HG02571 (cell line): ENCODE measurements around the gene NCKAP5.

Source experiments
- ATAC-seq: cut with Tn5 transposase; IDR thresholded peaks from one replicate; pipeline ENCODE4 v1.9.1; 2021; ENCODE audit warnings: mild to moderate bottlenecking, moderate library complexity; ENCODE audit not compliant: unreplicated experiment

The NCKAP5 gene

GRCh38 chr2:132664096-132664495 lies 904.2 kb downstream of the NCKAP5 start:
- no peak for ATAC-seq

GRCh38 chr2:132662732-132663131 lies 905.5 kb downstream of the NCKAP5 start:
- no peak for ATAC-seq

GRCh38 chr2:132659331-132659730 lies 908.9 kb downstream of the NCKAP5 start:
- no peak for ATAC-seq

- no peak for ATAC-seq
These were observed 911.8 kb downstream of the NCKAP5 start for GRCh38 chr2:132656266-132656975.

- ATAC-seq, result no peak
These were observed 913.3 kb downstream of the NCKAP5 start for GRCh38 chr2:132654968-132655367.

GRCh38 chr2:132654335-132654734 lies 913.9 kb downstream of the NCKAP5 start:
- no peak for ATAC-seq

GRCh38 chr2:132652474-132652873 lies 915.8 kb downstream of the NCKAP5 start:
- ATAC-seq, result no peak

GRCh38 chr2:132651115-132652045 lies 916.9 kb downstream of the NCKAP5 start:
- ATAC-seq, result no peak

- no peak for ATAC-seq
These were observed 921.6 kb downstream of the NCKAP5 start for GRCh38 chr2:132646540-132647108.

- no peak for ATAC-seq
These were observed 922.3 kb downstream of the NCKAP5 start for GRCh38 chr2:132645722-132646539.

GRCh38 chr2:132645176-132645575 lies 923.1 kb downstream of the NCKAP5 start:
- ATAC-seq, result no peak

GRCh38 chr2:132642415-132642814 lies 925.8 kb downstream of the NCKAP5 start:
- ATAC-seq, result no peak

GRCh38 chr2:132641819-132642218 lies 926.4 kb downstream of the NCKAP5 start:
- no peak for ATAC-seq

- no peak for ATAC-seq
These were observed 928.1 kb downstream of the NCKAP5 start for GRCh38 chr2:132640116-132640515.

- no peak for ATAC-seq
These were observed 929.8 kb downstream of the NCKAP5 start for GRCh38 chr2:132638313-132639040.

GRCh38 chr2:132636346-132636745 lies 931.9 kb downstream of the NCKAP5 start:
- no peak for ATAC-seq

GRCh38 chr2:132633635-132634034 lies 934.6 kb downstream of the NCKAP5 start:
- no peak for ATAC-seq

GRCh38 chr2:132632000-132632649 lies 936.1 kb downstream of the NCKAP5 start:
- no peak for ATAC-seq

GRCh38 chr2:132627536-132627935 lies 940.7 kb downstream of the NCKAP5 start:
- ATAC-seq, result no peak
